ENCODE data around the gene MMP2.

Gene MMP2

DNA sequence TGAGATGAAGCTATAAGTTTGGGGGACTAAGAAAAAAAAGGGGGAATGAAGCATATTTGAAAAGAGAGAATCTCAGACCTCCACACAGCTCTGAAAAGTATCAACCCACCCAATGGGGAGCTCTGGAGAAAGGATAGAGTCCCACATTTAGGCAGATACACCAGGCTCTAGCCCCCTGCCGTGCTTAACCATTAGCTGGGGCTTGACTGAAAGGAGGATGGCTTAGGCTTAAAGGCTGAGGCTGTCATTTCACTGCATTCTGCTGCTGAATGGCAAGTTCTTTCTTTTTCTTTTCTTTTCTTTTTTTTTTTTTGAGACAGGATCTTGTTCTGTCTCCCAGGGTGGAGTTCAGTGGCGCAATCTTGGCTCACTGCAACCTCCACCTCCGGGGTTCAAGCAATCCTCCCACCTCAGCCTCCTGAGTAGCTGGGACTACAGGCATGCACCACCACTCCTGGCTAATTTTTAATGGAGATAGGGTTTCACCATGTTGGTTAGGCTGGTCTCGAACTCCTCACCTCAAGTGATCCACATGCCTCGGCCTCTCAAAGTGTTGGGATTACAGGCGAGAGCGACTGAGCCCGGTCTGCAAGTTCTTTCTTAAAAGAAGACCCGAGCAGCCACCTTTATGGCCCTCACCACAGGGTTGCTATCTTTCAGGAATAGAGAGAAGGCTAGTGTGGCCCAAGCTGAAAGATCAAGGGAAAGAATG is 9.0 kb upstream of the MMP2 start:
- no peak for DNase-seq

DNA sequence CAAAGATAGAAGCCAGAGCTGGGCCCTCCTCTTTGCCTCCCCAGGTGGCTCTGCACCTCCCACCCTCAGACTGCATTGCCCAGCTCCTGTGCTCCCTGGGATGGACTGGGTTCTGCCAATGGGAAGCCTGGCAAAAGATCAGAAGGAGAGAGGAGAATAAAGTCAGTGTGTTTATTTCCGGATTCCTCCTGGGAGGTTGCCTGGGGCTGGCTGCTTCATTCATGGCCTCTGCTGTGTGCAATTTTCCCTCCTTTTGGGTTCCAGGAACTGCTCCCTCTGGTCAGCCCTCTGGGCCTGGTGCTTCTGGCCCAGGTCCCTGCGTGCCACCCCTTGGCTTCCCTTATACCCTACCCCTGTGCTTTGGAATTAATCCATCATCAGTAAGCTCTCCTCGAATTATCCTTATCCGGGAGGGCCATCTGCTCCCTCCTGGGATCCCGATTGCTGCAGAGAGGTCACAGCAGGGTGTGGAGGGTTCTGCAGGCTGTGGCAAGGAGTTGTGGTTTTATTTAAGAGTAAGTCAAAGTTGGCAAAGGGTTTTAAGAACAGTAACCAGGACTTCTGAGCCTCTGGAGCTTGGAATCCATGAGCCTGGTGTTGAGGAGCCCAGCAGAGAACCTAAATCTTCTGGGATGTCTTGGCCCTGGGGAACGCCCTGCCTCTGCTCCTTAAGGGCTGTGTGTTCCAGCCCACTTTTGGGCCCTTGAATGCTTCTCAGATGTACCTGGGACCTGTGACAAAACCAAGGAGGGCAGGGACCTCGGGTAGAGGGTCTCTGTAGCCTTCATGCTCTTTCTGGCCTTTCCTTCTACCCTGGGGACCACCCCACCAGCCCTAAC is 8.2 kb upstream of the MMP2 start:
- DNase-seq, result no peak

GRCh38 chr16:55471448-55472097 is 7.4 kb upstream of the MMP2 start:
- DNase-seq, result no peak

DNA sequence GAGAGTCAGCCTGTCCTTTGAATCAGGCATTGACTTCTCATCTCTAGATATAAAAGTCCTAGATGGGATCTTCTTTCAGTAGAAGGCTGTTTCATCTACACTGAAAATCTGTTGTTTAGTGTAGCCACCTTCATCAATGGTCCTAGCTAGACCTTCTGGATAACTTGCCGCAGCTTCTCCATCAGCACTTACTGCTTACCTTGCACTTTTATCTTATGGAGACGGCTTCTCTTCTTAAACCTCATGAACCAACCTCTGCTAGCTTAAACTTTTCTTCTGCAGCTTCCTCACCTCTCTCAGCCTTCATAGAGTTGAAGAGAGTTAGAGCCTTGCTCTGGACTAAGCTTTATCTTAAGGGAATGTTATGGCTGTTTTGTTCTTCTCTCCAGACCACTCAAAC is 5.4 kb upstream of the MMP2 start:
- no peak for DNase-seq

- no peak for DNase-seq
These were observed 4.2 kb upstream of the MMP2 start for GRCh38 chr16:55474821-55475220.

GRCh38 chr16:55475919-55476318 is 3.1 kb upstream of the MMP2 start:
- DNase-seq, result no peak

DNA sequence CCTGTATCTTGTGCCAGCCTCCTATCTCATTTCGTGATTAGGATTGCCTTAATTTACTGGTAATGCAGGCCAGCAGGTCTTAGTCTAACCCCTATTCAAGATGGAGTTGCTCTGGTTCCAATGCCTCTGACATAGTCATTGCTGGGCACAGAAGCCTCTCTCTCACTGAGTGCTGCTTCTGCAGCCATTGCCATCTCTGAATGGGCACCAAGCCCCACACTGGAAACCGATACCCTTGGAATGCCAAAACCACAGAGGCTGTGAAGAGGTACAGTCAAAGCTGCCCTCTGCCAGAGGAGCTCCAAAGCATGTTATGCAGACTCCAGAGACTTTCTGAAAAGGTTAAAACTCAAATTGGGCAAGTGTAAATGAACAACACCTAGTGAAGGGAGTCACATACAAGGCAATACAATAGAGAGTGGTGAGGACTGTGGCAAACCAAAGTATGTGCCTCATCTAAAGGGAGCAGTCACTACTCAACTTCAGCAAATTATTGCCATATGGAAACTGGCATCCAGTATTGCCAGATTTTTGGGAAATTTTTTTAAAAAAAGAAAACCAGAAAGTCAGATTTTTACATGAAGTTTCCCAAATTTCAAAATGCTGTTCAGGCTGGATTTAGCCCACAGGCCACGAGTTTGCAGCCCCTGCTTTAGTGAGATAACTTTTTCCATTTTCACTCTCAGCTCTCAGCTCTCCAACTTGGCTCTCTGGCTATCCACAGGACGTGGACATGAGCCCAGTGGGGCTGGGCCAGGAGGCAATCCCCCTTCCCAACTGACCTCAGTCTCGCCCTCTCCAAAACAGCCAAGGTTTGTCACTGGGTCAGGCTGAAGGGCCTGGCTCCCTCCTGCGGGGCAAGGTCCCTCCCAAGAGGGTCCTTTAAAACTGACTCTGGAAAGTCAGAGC is 2.1 kb upstream of the MMP2 start:
- no peak for DNase-seq

- no peak for DNase-seq
These were observed 1.3 kb upstream of the MMP2 start for GRCh38 chr16:55477736-55478135.

DNA sequence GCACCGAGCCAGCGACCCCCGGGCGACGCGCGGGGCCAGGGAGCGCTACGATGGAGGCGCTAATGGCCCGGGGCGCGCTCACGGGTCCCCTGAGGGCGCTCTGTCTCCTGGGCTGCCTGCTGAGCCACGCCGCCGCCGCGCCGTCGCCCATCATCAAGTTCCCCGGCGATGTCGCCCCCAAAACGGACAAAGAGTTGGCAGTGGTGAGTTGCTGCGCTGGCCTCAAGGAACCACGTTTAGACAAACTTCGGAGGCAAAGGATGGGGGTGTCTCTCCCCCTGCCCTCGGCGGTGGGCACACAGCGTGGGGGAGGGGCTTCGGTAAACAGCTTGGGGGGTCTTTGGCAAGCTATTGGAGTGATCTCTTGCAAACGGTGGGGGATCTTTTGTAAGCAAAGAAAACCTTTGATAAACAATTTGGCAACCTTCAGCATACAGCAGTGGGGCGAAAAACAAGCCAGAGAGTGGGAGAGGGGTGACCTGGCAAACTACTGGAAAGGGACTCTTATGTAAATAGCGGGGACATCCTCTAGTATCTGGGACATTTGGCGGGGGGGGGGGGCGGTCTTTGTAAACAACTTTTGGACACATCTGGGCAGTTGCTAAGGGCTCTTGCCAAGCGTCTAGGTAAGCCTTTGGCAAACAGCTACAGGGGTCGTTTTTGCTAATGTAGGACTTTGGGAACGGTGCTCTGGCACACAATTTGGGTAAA is 587 bp downstream of the MMP2 start:
- DNase-seq, result no peak

- no peak for DNase-seq
These were observed 1.2 kb downstream of the MMP2 start for GRCh38 chr16:55480228-55480655.

- no peak for DNase-seq
These were observed 2.0 kb downstream of the MMP2 start for GRCh38 chr16:55481023-55481422.

DNA sequence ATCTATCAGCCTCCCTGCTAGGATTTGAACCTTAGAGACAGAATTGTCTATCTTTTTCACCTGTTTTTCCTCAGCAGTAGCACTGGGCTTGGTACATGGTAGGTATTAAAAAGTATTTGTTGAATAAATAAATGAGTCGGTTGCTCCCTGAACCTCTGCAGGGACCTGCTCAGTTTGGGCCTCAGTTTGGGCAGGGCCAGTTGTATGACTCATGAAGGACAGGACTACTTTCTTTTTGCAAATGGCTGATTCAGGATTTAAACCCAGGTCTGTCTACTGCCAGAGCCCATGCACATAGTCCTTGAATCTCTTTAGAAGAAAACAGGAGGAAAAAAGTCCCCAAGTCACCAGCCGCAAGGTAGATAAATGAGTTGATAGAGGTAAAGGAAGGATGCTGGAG is 3.1 kb downstream of the MMP2 start:
- no peak for DNase-seq

- DNase-seq, result no peak
These were observed 8.2 kb downstream of the MMP2 start for GRCh38 chr16:55487048-55487803.

DNA sequence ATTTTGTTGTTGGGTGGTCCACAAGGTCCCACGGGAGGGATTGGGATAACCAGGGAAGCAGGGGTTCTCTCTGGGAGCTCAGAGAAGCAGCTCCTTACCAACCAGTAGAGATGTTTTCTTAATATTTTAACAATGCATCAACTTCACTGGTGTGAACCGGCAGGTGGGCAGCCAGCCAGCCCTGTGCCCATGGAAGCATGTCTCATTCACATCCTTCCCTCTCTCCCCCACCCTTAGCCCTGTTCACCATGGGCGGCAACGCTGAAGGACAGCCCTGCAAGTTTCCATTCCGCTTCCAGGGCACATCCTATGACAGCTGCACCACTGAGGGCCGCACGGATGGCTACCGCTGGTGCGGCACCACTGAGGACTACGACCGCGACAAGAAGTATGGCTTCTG is 9.3 kb downstream of the MMP2 start:
- DNase-seq, result no peak

DNA sequence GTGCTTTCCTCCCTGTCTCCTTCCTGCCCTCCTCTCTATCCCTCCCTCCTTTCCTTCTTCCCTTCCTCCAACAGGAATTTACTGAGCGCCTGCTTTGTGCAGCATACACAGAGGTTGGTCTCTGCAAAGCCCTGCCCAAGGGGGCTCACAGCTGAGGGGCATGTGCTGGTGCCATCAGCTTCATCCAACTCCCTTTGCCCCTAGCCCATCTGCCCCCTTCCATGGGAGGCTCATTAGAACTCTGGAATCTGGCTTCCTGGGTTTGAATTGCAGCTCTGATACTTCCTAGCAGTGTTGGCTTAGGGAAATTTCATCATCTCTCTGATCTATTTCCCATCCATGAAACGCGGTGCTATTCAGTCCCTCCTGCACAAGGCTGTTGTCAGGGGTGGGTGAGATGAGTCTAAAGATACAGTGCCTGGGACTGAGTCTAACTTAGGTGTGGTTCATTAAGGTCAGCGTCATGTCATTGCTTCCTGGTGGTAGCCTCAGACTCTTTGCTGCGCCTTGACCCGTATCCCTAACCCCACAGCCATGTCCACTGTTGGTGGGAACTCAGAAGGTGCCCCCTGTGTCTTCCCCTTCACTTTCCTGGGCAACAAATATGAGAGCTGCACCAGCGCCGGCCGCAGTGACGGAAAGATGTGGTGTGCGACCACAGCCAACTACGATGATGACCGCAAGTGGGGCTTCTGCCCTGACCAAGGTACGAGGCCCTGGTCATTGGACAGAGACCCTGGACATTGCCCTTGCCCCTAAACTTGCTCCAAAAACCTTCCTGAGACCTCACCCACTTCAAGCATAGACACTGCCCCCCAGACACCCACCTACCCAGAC is 10.3 kb downstream of the MMP2 start:
- DNase-seq, result no peak

DNA sequence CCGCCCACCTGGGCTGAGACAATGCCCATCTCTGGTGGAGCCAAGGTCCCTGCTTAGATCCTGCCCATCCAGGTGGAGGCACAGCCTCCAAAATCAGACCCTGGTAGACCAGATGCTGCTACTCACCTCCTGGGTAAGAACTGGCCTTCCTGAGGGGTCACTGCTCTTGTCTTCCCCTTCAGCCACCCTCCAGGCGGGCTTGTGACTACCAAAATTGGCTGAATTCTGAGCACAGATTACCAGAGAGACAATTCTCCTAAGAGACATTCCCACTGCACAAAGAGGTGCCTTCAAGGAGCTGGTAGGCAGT is 10.9 kb downstream of the MMP2 start:
- DNase-seq, result no peak

DNA sequence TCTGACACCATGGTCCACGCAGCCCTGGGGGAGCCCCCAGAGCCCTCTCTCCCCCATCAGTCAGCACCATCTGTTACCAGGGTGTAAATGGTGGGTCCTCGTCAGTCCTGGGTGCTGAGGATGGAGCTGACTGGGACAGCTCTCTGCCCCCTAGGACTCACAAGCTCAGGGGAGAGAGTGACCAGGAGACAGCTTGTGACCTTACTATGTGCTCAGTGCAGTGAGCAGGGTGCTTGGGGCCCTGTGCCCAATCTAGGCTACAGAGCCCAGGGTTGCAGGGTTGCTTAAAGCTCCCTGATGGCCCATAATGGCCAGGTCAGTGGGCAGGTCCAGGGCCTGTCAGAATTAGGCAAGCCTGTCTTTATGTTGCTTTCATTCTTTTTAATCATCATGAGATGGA is 11.3 kb downstream of the MMP2 start:
- DNase-seq, result no peak

DNA sequence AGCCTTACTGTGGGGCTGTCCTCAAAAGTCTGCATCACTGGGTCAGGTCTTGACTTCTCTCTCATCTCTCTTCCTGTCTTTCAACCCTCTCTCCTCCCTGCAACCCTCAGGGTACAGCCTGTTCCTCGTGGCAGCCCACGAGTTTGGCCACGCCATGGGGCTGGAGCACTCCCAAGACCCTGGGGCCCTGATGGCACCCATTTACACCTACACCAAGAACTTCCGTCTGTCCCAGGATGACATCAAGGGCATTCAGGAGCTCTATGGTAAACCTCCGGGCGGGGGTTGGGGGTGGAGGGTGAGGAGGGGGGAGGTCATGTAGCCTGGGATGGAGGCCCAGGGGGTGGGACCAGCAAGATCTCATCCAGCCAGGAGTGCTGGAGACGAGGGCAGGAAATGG is 12.7 kb downstream of the MMP2 start:
- no peak for DNase-seq

GRCh38 chr16:55492756-55493380 is 13.9 kb downstream of the MMP2 start:
- no peak for DNase-seq

- no peak for DNase-seq
These were observed 16.0 kb downstream of the MMP2 start for GRCh38 chr16:55494994-55495421.
